Activated CD4-positive, CD25-positive, alpha-beta regulatory T cell treated with anti-CD3 and anti-CD28 coated beads, Interleukin-2, amount 50 U/mL, for 72 hours (primary cell): Measurements from ENCODE around the gene FRMD1.

Experiments used
- DNase-seq: peaks from one replicate; pipeline ENCODE4 v3.0.0; 2021

FRMD1 gene

GRCh38 chr6:168053086-168053956 is 25.7 kb downstream of the FRMD1 start:
- DNase-seq, result no peak

DNA sequence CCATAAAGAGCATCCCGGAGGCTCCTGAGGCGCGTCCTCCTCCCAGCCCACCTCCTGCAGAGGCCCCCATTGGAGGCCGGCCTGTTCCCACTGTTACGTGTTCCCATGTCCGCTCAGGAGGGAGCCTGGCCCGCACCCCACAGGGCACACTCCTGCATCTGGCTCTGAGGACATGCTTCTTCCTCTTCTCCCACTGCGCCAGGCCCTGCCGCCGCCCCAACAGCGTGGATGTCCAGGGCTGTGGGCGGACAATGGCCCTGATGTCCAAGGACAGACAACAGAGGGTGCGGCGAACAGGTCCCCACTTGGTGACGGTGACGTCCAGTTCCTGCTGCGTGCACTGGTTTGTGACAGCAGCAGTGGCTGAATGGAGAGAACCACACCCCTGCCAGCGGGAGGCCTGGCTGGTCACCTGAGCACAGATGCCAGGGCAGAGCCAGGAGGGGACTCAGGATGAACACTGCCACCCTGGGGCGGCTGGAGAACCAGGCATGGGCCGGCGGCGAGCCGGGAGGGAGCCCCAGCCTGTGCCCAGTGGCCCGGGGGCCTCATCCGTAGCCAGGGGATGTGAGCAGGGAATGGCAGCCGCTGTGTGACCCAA is 26.6 kb downstream of the FRMD1 start:
- DNase-seq, result no peak

DNA sequence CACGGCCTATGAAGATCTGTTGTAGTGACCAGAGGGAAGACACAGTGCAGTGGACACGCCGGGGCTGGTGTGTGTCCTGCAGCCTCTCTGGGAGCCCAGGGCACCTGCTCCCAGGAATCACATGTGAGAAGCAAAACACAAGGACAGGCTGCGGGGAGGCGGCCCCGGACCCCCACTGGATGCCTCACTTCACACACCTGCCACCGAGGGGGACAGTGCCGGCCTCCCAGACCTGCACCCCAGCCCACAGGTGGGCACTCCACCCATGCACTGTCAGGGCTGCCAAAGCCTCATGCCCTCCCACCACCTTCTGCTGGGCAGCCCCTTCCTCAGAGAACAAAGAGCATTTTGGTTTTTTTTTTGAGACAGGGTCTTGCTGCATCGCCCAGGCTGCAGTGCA is 27.4 kb downstream of the FRMD1 start:
- no peak for DNase-seq

DNA sequence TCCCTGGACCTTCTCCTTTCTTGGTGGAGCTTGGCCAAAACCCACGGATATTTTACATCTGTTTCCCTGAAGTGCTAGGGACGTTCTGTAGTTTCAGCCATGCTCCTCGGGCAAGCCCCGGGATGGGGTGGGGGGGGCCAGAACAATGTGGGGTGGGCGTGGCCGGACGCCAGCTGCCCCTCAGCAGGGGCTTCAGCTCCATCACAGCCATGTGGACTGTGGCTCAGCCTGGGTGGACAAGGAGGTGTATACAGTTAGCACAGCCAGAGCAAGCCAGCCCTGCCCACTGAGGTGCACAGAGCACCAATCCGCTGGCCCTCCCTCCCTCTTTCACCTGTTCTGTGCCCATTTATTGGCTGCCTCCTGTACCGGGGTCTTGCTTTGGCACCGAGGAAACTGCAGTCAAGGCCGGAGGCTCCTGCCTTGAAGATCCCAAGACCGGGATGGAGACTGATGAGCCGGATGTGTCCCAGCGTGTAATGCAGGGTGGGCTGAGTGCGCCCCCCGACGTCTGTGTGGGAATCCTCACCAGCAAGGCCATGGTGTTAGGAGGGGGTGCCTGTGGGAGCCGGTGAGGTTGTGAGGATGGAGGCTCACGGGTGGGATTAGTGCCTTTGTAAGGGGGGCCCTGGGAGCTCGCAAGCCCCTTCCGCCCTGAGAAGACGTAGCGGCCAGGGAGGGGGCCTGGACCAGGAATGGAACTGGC is 28.0 kb downstream of the FRMD1 start:
- DNase-seq, result no peak

- DNase-seq, result no peak
These were observed 28.7 kb downstream of the FRMD1 start for GRCh38 chr6:168050225-168050880.

DNA sequence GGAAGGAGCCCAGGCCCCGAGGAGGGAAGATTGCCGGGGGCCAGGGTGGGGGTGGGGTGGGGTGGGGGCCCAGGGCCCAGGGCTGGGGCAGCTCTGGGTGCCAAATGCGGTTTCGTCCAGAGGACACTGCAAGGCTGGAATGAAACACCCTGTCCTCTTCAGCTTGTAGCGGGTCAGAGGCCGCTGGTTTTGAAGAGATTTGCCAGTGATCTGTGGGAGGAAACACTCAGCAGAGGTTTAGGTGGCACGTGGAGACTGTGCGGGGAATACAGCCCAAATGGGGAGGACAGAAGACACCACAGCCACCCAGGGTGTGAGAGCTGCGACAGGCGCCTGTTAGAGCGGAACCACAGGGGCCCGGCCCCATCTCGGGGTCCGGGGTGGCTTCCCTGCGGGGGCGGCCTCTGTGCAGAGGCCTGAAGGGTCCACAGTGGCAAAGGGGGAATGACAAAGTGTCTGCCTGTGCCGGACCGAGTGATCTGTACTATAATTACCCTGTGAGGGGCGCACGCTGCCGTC is 29.2 kb downstream of the FRMD1 start:
- DNase-seq, result no peak

DNA sequence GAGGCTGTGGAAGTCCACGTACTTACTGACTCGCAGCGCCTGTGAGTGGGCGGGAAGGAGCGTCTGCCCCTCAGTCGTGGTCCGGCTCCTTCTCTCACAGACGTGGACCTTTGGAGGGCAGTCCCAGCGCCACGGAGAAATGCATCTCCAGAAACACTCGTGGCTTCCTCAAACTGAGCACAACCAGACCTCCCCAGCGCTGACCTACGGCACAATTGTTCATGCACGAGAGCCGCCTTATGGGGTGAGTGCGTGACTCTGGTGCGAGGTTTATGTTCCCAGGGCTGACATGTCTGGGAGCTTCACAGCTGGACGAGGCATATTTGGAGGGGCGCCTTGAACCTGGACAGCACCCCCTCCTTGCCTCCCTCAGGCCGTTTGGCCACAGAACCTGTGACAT is 29.7 kb downstream of the FRMD1 start:
- DNase-seq, result no peak

- no peak for DNase-seq
These were observed 30.3 kb downstream of the FRMD1 start for GRCh38 chr6:168048724-168049025.

DNA sequence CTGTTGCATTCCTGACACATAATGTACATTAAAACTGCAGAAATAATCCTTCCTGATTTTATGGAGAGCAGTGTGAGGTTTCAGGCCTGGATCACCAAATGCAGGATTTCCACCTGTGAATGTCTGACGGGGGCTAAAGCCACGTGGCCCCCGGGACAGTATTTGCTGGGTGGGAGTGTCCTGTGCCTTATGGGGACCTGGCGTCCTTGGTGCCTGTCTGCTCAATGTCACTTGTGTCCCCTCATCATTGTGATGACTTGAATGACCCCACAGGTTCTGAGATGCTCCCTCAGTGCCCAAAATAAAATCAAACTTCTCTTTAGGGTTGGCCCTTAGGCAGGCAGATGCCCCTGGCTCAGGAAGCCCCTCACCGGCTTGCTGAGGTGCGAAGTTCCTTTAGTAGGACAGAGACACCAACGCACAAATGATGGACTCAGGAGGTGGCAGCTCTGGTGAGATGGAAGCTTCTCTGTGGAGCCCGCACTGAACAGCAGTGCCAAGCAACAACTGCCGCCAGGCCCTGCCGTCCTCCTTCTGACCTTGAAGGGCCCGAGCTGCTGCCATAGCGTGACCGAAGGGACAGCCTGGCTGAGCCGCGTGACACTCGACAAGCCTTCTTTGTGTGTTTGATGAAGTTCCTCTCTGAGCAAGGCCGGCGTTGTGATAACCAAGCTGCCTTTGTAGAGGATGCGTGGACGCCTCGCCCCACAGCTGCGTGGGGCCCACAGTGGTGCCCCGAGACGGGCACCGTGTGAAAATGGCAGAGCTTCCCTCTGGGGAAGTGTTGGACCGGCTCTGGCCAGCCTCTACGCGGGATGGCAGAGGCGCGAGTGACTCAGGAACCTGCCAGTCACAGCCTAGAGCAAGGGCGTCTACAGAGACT is 30.9 kb downstream of the FRMD1 start:
- DNase-seq, result no peak

DNA sequence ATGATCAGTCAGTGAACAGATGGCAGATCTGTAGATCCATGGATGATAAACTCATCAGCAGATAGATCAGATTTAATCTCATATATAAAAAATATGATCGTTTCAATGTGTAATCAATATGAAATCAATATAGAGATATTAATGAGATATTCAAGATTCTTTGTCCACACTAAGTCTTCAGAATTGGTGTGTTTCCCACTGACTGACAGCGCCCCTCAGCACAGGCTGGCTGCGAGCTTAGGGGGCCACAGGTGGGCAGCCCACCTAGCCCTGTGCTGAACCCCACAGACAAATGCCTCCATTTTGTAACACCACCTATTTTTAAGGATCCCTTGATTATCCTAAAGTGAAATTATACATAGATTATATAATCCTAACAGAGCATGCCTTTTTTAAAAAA is 32.3 kb downstream of the FRMD1 start:
- DNase-seq, result no peak

- DNase-seq, result no peak
These were observed 33.0 kb downstream of the FRMD1 start for GRCh38 chr6:168045706-168046620.

GRCh38 chr6:168045141-168045691 is 33.8 kb downstream of the FRMD1 start:
- no peak for DNase-seq

DNA sequence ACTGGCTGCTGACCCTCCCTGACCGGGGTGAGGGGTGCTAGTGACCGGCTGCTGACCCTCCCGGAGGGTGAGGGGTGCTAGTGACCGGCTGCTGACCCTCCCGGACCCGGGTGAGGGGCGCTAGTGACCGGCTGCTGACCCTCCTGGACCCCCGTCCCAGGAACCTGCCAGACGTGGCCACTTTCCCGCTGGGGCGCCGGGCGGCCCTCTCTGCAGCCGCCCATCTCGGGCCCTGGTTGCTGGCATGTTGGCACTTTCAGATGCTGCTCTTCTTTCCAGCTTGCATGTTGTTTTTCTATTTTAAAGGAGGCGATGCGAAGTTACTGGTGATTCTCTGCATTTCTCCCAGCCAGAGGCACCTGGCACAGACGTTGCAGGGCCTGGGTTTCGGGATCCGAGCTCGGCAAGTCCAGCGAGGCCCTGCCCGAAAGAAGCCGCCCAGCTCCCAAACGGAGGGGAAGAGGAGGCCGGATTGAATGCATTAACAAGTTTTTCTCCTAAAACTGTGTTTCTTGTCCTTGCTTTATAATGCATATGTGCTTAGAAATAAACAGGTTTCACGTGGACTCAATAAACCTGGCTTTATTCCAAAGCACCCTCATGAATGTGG is 34.4 kb downstream of the FRMD1 start:
- no peak for DNase-seq

DNA sequence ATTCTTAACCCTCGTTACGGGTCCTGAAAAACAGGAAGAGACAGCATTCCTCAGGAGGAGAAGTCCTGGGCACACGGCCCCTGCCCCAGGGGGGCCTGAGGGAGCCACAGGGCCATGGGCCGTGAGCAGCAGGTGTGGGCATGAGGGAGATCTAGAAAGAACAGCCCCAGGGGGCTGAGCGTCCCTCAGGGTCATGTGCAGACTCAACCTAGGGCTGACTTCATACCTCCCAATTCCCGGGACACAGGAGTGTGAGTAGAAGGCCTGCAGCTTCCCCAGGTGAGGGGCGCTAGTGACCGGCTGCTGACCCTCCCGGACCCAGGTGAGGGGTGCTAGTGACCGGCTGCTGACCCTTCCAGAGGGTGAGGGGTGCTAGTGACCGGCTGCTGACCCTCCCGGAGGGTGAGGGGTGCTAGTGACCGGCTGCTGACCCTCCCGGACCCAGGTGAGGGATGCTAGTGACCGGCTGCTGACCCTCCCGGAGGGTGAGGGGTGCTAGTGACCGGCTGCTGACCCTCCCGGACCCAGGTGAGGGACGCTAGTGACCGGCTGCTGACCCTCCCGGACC is 35.1 kb downstream of the FRMD1 start:
- DNase-seq, result no peak

DNA sequence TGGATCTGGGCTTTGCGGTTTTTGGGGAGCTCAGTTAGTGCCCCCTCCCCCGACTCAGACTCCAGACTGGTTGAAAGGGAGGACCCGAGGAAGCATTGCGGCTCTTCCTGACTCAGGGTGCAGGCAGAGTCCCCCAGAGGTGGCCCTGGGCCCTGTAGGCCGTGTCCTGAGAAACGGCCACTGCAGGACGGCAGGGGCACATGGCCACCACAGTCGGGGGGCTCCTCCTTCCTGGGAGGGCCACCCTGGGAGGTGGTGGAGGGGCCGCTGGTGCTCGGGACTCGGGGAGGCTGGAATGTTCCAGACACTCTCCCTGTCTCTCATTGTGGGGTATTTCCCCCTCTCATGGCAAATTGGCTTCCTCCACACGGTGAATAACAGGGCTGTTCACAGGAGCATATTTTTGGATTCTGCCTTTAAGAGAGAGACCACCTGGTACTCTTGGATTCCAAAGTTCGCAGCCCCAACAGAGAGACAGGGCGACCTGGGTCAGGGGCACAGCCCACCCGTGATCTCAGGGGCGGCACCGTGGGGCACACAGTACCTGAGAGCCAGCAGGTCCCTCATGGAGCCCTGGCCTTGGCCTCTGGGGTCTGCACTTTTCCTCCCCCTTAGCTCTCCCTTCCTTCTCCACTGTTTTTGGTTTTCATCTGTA is 35.7 kb downstream of the FRMD1 start:
- no peak for DNase-seq

DNA sequence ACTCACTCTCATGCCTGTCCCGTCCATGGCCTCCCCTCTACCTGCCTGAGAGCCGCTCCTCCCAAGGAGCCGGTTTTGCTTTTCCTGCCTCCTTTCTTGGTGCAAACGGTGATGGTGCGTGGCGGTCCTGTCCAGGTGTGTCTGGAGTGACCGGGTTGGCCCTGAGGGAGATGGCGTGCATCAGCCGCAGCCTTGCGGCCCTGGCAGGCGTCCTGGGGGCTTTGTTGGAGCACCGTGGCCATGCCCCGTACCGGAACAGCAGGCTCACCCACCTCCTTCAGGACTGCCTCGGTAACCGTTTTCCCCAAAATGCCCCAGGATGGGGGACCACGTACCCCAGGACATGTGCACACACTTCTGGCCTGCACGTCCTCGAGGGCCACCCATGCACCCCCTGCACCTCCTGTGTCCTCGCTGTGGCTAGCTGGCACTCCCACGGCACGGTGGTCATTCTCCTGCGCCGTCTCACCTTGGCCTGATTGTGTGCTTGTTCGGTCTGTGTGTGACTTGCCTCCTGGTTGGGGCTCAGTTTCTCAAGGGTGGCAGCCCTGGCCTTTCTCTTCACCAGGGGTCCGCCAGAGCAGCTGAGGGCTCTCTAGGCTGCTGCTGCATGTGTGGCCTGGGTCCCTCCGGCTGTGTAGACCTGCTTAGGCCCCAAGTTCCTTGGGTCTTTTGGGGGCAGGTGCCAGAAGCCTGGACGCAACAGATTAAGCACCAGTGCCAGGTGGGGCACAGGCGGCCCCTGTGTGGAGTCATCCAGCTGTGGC is 36.4 kb downstream of the FRMD1 start:
- no peak for DNase-seq

DNA sequence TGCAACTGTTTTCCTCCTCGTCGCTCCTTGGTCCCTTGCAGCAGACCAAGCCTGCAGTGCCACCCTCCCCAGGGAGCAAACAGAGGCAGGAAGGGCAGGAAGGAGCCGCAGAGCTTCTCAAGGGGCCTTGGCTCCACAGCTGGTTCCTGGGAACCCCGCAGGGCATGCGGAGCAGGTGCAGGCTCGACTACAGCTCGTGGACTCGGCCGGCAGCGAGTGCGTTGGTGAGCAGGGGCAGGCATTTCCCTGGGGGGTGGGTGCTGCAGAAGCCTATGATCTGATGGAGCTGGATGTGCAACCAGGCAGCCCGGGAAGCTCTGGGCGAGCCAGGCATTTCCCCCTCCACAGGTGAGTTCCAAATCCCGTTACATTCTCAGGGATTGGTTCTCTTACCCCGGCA is 37.1 kb downstream of the FRMD1 start:
- no peak for DNase-seq

- DNase-seq, result no peak
These were observed 38.0 kb downstream of the FRMD1 start for GRCh38 chr6:168040856-168041496.
